Gastrocnemius medialis (tissue), 4 donors: ENCODE results near the gene GATC.

Experiments
- POLR2A ChIP-seq, 2 donors: fragments of 450-650 bp; IDR thresholded peaks; one replicate each; pipeline ENCODE4 v1.6.1; 2017; ENCODE audit warnings: antibody characterized with exemption in 2 of 2, mild to moderate bottlenecking in 2 of 2, moderate library complexity in 2 of 2
- TF ChIP-seq, protein P1 (sequence below), 5 experiments: fragments of 450-650 bp in 3 of 5; fragments of 200-600 bp in 2 of 5; sonication (generic) in 2 of 5; IDR thresholded peaks in 4 of 5; conservative IDR thresholded peaks in 1 of 5; 1 replicate in 4 of 5; 2 replicates in 1 of 5; pipeline ENCODE4 v1.5.1; 2016 to 2019; ENCODE audit warnings: antibody characterized with exemption in 5 of 5, mild to moderate bottlenecking in 3 of 5, moderate library complexity in 3 of 5

DNA sequence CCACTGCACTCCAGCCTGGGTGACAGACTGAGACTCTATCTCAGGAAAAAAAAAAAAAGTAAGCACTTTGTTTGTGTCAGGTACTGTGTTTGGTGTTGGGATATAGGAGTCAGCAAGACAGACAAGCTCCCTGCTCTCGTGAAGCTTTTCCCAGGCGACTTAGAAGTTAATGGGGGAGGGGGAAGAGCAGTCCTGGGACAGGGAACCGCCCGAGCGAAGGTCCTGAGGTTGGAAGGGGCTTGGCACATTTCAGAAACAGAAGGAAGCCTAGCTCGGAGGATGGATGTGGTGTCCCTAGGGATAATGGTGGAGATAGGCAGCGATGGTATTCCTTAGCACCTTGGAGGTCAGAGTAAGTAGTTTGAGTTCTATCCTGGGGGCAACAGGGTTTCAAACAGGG is 16.9 kb upstream of the GATC start:
- TF ChIP-seq, protein P1, sequence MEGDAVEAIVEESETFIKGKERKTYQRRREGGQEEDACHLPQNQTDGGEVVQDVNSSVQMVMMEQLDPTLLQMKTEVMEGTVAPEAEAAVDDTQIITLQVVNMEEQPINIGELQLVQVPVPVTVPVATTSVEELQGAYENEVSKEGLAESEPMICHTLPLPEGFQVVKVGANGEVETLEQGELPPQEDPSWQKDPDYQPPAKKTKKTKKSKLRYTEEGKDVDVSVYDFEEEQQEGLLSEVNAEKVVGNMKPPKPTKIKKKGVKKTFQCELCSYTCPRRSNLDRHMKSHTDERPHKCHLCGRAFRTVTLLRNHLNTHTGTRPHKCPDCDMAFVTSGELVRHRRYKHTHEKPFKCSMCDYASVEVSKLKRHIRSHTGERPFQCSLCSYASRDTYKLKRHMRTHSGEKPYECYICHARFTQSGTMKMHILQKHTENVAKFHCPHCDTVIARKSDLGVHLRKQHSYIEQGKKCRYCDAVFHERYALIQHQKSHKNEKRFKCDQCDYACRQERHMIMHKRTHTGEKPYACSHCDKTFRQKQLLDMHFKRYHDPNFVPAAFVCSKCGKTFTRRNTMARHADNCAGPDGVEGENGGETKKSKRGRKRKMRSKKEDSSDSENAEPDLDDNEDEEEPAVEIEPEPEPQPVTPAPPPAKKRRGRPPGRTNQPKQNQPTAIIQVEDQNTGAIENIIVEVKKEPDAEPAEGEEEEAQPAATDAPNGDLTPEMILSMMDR (IDR thresholded peaks at IDR 0.05 in 4 of 5, conservative IDR thresholded peaks at IDR 0.05 in 1 of 5) = no peak
- TF ChIP-seq POLR2A (IDR thresholded peaks at IDR 0.05) = no peak
